Natural killer cell (primary cell): Measurements from ENCODE around the gene VILL. TPM values are rescaled to one million over a fixed set of nuclear protein-coding genes. Genes with fewer than 3 reads are reported as not detected.
"Not testable (repeated sequence)": the region's sequence is repeated elsewhere in the genome, so short reads cannot be mapped to it uniquely, and the experiment has no call there.

Source experiments
- ATAC-seq, 3 donors: fragments of 150-1000 bp in 2 of 3; fragments of 200-7000 bp in 1 of 3; cut with Tn5 transposase; 1 replicate in 1 of 3; 2 replicates in 2 of 3; pipeline ENCODE4 v1.10.0; 2021; ENCODE audit warnings: mild to moderate bottlenecking in 2 of 3, moderate library complexity in 2 of 3
- DNase-seq, 2 donors: peaks; one replicate each; pipeline versions ENCODE4 v3.0.0 to v3.0.0-alpha.2; 2013 to 2021; ENCODE audit warnings: mixed read lengths in 1 of 2
- H3K27ac ChIP-seq: one replicate; pipeline ENCODE4 v1.5.1; 2013; ENCODE audit warnings: mild to moderate bottlenecking, low read length
- H3K27me3 ChIP-seq: one replicate; pipeline ENCODE4 v1.6.1; 2013; ENCODE audit warnings: low read length; ENCODE audit not compliant: control insufficient read depth, insufficient read depth
- H3K36me3 ChIP-seq: one replicate; pipeline ENCODE4 v1.6.1; 2013; ENCODE audit warnings: low read length; ENCODE audit not compliant: control insufficient read depth, insufficient read depth
- H3K4me1 ChIP-seq: one replicate; pipeline ENCODE4 v1.6.1; 2013; ENCODE audit warnings: low read length; ENCODE audit not compliant: control insufficient read depth, insufficient read depth
- H3K4me3 ChIP-seq: one replicate; pipeline ENCODE4 v1.5.1; 2013; ENCODE audit warnings: low read length
- H3K9me3 ChIP-seq: one replicate; pipeline ENCODE4 v1.6.1; 2013; ENCODE audit warnings: low read length; ENCODE audit not compliant: control insufficient read depth, insufficient read depth
- H3K27ac Mint-ChIP-seq, 2 donors: one replicate each; pipeline ENCODE4 v1.8.0; 2022; ENCODE audit warnings: mild to moderate bottlenecking in 2 of 2, mixed read lengths in 2 of 2, moderate library complexity in 1 of 2
- H3K27me3 Mint-ChIP-seq, 2 donors: one replicate each; pipeline ENCODE4 v1.8.0; 2022; ENCODE audit warnings: low read depth in 2 of 2, mixed read lengths in 2 of 2
- H3K36me3 Mint-ChIP-seq: one replicate; pipeline ENCODE4 v1.8.0; 2022; ENCODE audit warnings: mixed read lengths
- H3K4me1 Mint-ChIP-seq, 2 donors: one replicate each; pipeline ENCODE4 v1.8.0; 2022; ENCODE audit warnings: mixed read lengths in 2 of 2
- H3K4me3 Mint-ChIP-seq: one replicate; pipeline ENCODE4 v1.8.0; 2022; ENCODE audit warnings: mild to moderate bottlenecking, moderate library complexity, mixed read lengths
- H3K9me3 Mint-ChIP-seq, 2 donors: one replicate each; pipeline ENCODE4 v1.8.0; 2022; ENCODE audit warnings: mixed read lengths in 2 of 2
- CTCF ChIP-seq: fragments of 200-600 bp; IDR thresholded peaks from one replicate; pipeline ENCODE4 v1.8.0; 2022; ENCODE audit warnings: antibody characterized with exemption
- WGBS: methylation state at CpG from one replicate; pipeline ENCODE4 v1.1.7; 2013; ENCODE audit warnings: missing lambda C conversion rate; ENCODE audit not compliant: insufficient coverage; 5-methylcytosine and 5-hydroxymethylcytosine counted together
- intact Hi-C: fragments of 100-400 bp; cut with micrococcal nuclease; formaldehyde crosslinking; loops from one replicate; pipeline ENCODE4 v1.14.2; 2022
- total RNA-seq, 4 donors: library from RNA; stranded (reverse); fragments of 120-200 nt in 1 of 4; gene quantifications; one replicate each; pipeline versions ENCODE4 v1.2.3 to v1.2.4, GENCODE V29; 2013 to 2022

The VILL gene
- total RNA-seq, 3 donors from 2014 or later (not counting 1 experiment from before 2014, with no cell fraction given): 25.6 to 27.8 (median 26.9) TPM

GRCh38 chr3:37987315-37987697, 3.3 kb upstream of the VILL start:
- H3K27ac Mint-ChIP-seq: no peak overlapping the region
- 88% methylated on average over 2 of the region's 2 CpGs for WGBS
- DNase-seq: no peak
- Histone ChIP-seq H3K27ac (no peak overlapping the region), H3K4me1 (no peaks in the 10 kb centered on the region), H3K9me3 (no peaks in the 10 kb centered on the region), H3K36me3 (no peaks in the 10 kb centered on the region), H3K27me3 (no peaks in the 10 kb centered on the region), H3K4me3 (no peak overlapping the region)
- no peaks in the 10 kb centered on the region for H3K27me3 Mint-ChIP-seq
- no peaks in the 10 kb centered on the region for H3K36me3 Mint-ChIP-seq
- H3K9me3 Mint-ChIP-seq: no peaks in the 10 kb centered on the region
- no peak overlapping the region for H3K4me3 Mint-ChIP-seq
- no peak for ATAC-seq
- intact Hi-C loops: no loop called here
- H3K4me1 Mint-ChIP-seq: no peaks in the 10 kb centered on the region
- no peak for TF ChIP-seq CTCF

GRCh38 chr3:37987751-37988179, 2.8 kb upstream of the VILL start:
- H3K4me3 Mint-ChIP-seq: no peak overlapping the region
- no peak for TF ChIP-seq CTCF
- H3K27ac ChIP-seq: no peak overlapping the region
- no peaks in the 10 kb centered on the region for H3K9me3 Mint-ChIP-seq
- ATAC-seq (no peak), DNase-seq (no peak)
- no peaks in the 10 kb centered on the region for H3K9me3 ChIP-seq
- H3K27me3 Mint-ChIP-seq: no peaks in the 10 kb centered on the region
- no peaks in the 10 kb centered on the region for H3K36me3 Mint-ChIP-seq
- H3K27me3 ChIP-seq: no peaks in the 10 kb centered on the region
- no peak overlapping the region for H3K4me3 ChIP-seq
- no peaks in the 10 kb centered on the region for H3K36me3 ChIP-seq
- H3K4me1 Mint-ChIP-seq: no peaks in the 10 kb centered on the region
- intact Hi-C loops: no loop called here
- no peaks in the 10 kb centered on the region for H3K4me1 ChIP-seq
- 87% methylated on average over 7 of the region's 7 CpGs for WGBS
- H3K27ac Mint-ChIP-seq: no peak overlapping the region

- H3K4me1 ChIP-seq, intact Hi-C loops, H3K27me3 ChIP-seq, H3K27ac Mint-ChIP-seq, H3K27ac ChIP-seq, ATAC-seq, H3K36me3 ChIP-seq, H3K4me1 Mint-ChIP-seq, H3K36me3 Mint-ChIP-seq, H3K9me3 ChIP-seq, H3K4me3 ChIP-seq, DNase-seq, H3K9me3 Mint-ChIP-seq, H3K4me3 Mint-ChIP-seq, H3K27me3 Mint-ChIP-seq: not testable (repeated sequence)
- WGBS: 93% methylated on average over 10 of the region's 10 CpGs
These were observed 2.2 kb upstream of the VILL start for GRCh38 chr3:37988376-37988775.

- no peak for TF ChIP-seq CTCF
- Mint-ChIP-seq H3K4me3 (no peak overlapping the region), H3K27me3 (no peaks in the 10 kb centered on the region), H3K36me3 (no peaks in the 10 kb centered on the region), H3K27ac (no peak overlapping the region), H3K4me1 (peaks cover 10 to 11% of the 10 kb centered on the region in 2 donors), H3K9me3 (no peaks in the 10 kb centered on the region)
- H3K27ac ChIP-seq: no peak overlapping the region
- no peaks in the 10 kb centered on the region for H3K9me3 ChIP-seq
- DNase-seq: no peak
- no peak for ATAC-seq
- peaks cover 7% of the 10 kb centered on the region for H3K4me1 ChIP-seq
- WGBS: 94% methylated on average over 15 of the region's 15 CpGs
- intact Hi-C loops: no loop called here
- H3K4me3 ChIP-seq: no peak overlapping the region
- no peaks in the 10 kb centered on the region for H3K36me3 ChIP-seq
- no peaks in the 10 kb centered on the region for H3K27me3 ChIP-seq
These were observed 1.6 kb upstream of the VILL start for GRCh38 chr3:37988931-37989525.
